Tibial artery (tissue), 4 donors: Measurements from ENCODE around the gene TMEM164.
A peak's percentile ranks its signal among the peaks of the same experiment; 100 is the strongest.

ENCODE experiments used
- DNase-seq, 2 donors: peaks; one replicate each; pipeline ENCODE4 v3.0.0-alpha.2; 2019
- H3K27ac ChIP-seq, 2 donors: fragments of 200-600 bp; sonication (generic) in 1 of 2; 1 replicate in 1 of 2; 2 replicates in 1 of 2; pipeline ENCODE4 v1.5.1; 2018 to 2019; ENCODE audit warnings: mild to moderate bottlenecking in 1 of 2
- H3K27me3 ChIP-seq, 2 donors: fragments of 200-600 bp; sonication (generic) in 1 of 2; one replicate each; pipeline versions ENCODE4 v1.5.1 to v1.6.0; 2016 to 2019
- H3K36me3 ChIP-seq, 3 donors: fragments of 200-600 bp; sonication (generic) in 2 of 3; one replicate each; pipeline ENCODE4 v1.5.1; 2016 to 2019; ENCODE audit warnings: mild to moderate bottlenecking in 2 of 3
- H3K4me1 ChIP-seq, 4 donors: fragments of 200-600 bp; sonication (generic) in 2 of 4; 1 replicate in 3 of 4; 2 replicates in 1 of 4; pipeline ENCODE4 v1.5.1; 2016 to 2019
- H3K4me3 ChIP-seq, 2 donors: fragments of 200-600 bp; sonication (generic) in 1 of 2; 1 replicate in 1 of 2; 2 replicates in 1 of 2; pipeline ENCODE4 v1.5.1; 2018 to 2019; ENCODE audit warnings: mild to moderate bottlenecking in 2 of 2
- H3K9me3 ChIP-seq, 3 donors: fragments of 200-600 bp; sonication (generic) in 1 of 3; one replicate each; pipeline ENCODE4 v1.5.1; 2016 to 2019
- intact Hi-C: fragments of 100-400 bp; cut with DNase I; formaldehyde crosslinking; loops from one replicate; pipeline ENCODE4 v1.15.0; 2023; ENCODE audit warnings: low total_unique reads
- TF ChIP-seq, protein P1 (sequence below), 2 experiments: fragments of 200-600 bp in 1 of 2; fragments of 450-650 bp in 1 of 2; IDR thresholded peaks; one replicate each; pipeline ENCODE4 v1.5.1; 2017 to 2019; ENCODE audit warnings: antibody characterized with exemption in 2 of 2, mild to moderate bottlenecking in 1 of 2, moderate library complexity in 1 of 2

TMEM164 gene

DNA sequence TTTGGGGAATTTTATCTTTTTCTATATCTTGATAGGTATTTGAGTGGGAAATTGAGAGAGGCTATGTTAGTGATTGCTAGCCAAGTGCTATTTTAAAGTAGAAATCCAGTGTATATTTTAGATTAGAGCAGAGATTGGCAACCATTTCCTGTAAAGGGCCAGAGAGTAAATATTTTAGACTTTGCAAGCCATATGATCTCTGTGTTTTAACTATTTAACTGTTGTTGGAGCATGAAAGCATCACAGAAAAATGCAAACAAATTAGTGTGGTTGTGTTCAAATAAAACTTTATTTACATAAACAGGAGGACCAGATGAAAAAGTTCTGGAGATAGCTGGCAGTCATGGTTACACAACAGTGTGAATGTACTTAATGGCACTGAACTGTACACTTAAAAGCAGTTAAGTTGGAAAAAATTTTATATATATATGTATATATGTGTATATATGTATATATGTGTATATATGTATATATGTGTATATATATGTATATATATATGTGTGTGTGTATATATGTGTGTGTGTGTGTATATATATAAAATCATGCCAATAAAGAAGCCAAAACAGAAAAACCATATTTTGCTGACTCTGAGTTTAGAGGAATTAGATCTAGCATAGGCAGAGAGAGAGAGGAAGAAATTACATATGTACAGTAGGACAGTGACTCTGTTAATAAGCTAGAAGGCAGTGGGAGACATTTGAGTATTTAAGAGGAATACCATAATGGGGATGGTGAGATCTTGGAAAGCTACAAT lies 83.4 kb downstream of the TMEM164 start:
- no peak for DNase-seq
- intact Hi-C loops = no loop called here
- peaks cover 0 to 48% (median 8%) of the 10 kb centered on the region in 4 donors for H3K4me1 ChIP-seq
- H3K27ac ChIP-seq = no peak overlapping the region
- TF ChIP-seq, protein P1, sequence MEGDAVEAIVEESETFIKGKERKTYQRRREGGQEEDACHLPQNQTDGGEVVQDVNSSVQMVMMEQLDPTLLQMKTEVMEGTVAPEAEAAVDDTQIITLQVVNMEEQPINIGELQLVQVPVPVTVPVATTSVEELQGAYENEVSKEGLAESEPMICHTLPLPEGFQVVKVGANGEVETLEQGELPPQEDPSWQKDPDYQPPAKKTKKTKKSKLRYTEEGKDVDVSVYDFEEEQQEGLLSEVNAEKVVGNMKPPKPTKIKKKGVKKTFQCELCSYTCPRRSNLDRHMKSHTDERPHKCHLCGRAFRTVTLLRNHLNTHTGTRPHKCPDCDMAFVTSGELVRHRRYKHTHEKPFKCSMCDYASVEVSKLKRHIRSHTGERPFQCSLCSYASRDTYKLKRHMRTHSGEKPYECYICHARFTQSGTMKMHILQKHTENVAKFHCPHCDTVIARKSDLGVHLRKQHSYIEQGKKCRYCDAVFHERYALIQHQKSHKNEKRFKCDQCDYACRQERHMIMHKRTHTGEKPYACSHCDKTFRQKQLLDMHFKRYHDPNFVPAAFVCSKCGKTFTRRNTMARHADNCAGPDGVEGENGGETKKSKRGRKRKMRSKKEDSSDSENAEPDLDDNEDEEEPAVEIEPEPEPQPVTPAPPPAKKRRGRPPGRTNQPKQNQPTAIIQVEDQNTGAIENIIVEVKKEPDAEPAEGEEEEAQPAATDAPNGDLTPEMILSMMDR (IDR thresholded peaks at IDR 0.05) = no peak
- H3K36me3 ChIP-seq = no peaks in the 10 kb centered on the region
- no peak overlapping the region for H3K4me3 ChIP-seq
- no peaks in the 10 kb centered on the region for H3K27me3 ChIP-seq
- no peaks in the 10 kb centered on the region for H3K9me3 ChIP-seq

DNA sequence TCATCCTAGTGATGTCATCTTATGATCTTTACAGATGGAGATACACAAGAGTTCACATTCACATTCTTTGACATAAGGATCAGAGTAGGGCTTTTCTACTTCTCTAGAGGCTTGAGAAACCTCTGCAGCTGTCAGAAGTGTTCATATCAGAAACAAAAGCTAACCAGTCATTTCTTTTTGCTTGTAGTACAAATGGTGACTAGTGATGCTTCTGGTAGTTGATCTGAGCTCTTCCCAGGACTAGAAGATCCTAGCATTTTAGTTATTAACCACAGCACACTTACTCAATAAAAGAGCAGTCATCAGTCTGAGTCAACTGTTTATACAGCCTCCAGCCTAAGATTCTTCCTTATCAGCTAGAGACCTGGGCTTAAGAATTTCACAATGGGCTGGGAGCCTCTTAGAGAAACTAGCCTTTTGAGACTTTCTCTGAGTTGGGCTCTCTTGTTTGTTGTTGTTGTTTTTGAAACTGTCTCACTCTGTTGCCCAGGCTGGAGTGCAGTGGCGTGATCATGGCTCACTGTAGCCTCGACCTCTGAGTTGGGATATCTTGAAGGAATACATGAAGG lies 84.1 kb downstream of the TMEM164 start:
- intact Hi-C loops = no loop called here
- H3K9me3 ChIP-seq = no peaks in the 10 kb centered on the region
- H3K4me3 ChIP-seq = no peak overlapping the region
- TF ChIP-seq, protein P1 (IDR thresholded peaks at IDR 0.05) = no peak
- H3K27me3 ChIP-seq = no peaks in the 10 kb centered on the region
- DNase-seq = no peak
- H3K36me3 ChIP-seq = no peaks in the 10 kb centered on the region
- peaks cover 0 to 41% (median 6%) of the 10 kb centered on the region in 4 donors for H3K4me1 ChIP-seq
- H3K27ac ChIP-seq = no peak overlapping the region

DNA sequence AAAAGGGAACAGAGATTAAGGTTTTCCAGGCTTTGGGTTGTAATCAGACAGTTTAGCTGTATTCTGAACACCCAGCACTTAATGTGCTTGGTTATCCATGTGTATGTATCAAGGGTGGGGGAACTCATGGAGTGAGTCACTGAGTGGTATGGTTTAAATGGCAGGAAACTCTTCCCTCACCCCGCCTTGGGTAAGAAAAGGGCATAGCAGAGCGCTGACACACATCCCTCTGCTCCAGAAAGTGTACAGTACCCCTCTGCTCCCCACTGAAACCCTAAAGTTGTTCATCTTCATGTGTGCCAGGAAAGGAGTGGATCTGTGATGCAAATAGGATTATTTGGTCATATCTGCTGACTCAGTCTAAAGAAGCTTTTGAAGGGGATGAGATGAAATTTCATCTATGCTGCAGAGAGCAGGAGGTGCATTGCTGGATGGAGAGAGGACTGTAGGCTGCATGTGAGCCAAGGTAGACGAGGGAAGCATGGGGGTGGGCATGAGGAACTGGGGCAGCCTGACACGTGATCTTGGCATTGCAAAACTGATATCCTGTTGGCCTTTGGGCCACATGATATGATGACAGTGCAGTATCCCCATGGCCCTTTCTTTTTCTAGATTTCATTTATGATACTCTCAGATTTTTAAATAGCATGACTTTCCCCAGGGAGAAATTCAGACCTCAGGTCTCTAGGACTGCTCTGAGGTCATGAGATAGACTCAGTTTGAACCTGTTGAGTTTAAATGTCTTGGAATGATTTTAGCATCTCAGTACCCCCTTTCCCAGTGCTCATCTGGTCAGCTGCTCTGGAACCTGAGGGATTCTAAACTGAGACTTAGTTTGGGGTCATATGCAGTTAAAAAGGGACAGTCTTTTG lies 84.8 kb downstream of the TMEM164 start:
- H3K27ac ChIP-seq = no peak overlapping the region
- intact Hi-C loops = no loop called here
- no peaks in the 10 kb centered on the region for H3K27me3 ChIP-seq

DNA sequence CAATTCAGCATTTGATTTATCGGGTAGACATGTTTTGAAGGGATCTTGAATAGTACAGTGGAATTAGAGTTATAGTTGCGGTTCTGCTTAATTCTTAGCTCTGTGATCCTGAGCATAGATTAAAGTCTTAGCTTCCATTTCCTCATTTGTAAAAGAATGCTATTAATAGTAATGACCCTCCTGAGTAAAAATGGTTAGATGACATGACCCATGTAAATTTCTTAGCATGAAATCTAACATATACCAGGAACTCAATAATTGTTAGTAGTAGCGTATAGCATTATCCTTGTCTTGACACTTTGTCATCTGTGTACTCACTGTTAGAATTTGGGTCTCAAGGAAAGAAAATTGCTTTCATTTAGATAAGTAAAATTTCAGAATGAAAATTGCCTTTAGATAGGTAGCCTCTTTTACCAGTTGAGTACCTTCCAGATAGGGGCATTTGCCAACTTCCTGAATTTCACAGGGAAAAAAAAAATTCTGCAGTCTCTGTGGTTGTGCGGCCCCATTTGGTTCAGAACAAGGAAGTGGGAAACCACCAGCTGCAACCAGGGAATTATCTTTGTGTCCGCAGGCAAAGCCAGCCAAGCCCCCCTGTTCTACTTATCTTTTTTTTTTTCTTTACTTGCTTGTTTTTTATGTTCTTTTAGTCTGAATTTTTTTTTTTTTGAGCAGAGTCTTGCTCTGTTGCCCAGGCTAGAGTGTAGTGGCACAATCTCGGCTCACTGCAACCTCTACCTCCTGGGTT lies 86.9 kb downstream of the TMEM164 start:
- Histone ChIP-seq H3K9me3 (no peaks in the 10 kb centered on the region), H3K27ac (no peak overlapping the region), H3K27me3 (no peaks in the 10 kb centered on the region), H3K36me3 (no peaks in the 10 kb centered on the region), H3K4me3 (no peak overlapping the region), H3K4me1 (peaks cover 0 to 22% (median 2%) of the 10 kb centered on the region in 4 donors)
- peak in 1 of 2 donors; percentile 22 for DNase-seq
- TF ChIP-seq, protein P1 (IDR thresholded peaks at IDR 0.05) = no peak
- intact Hi-C loops = no loop called here

More for the DNA sequence above, 84.8 kb downstream of the TMEM164 start:
- no peaks in the 10 kb centered on the region for H3K9me3 ChIP-seq
- peaks cover 0 to 36% (median 2%) of the 10 kb centered on the region in 4 donors for H3K4me1 ChIP-seq
- no peaks in the 10 kb centered on the region for H3K36me3 ChIP-seq
- H3K4me3 ChIP-seq = no peak overlapping the region
- TF ChIP-seq, protein P1 (IDR thresholded peaks at IDR 0.05) = no peak
- DNase-seq = peak in 1 of 2 donors; percentile 22

DNA sequence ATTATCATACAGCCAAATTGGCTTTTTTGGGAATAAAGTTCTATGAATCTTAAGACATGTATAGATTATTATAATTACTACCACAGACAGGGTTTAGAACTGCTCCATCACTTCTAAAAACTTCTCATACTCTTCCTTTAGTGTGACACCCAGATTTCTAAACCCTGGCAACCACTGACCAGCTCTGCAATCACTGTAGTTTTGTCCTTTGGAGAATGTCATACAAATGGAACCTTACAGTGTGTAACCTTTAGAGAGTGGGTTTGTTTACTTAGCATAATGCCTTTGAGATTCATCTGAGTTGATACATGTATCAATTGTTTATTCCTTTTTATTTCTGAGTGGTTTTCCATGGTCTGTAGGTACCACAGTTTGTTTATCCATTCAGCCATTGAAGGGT lies 95.0 kb downstream of the TMEM164 start:
- no peak overlapping the region for H3K27ac ChIP-seq
- TF ChIP-seq, protein P1 (IDR thresholded peaks at IDR 0.05) = no peak
- H3K4me3 ChIP-seq = no peak overlapping the region
- no peaks in the 10 kb centered on the region for H3K4me1 ChIP-seq
- no peaks in the 10 kb centered on the region for H3K9me3 ChIP-seq
- intact Hi-C loops = no loop called here
- no peaks in the 10 kb centered on the region for H3K36me3 ChIP-seq
- DNase-seq = no peak
- no peaks in the 10 kb centered on the region for H3K27me3 ChIP-seq
